ENCODE data around the gene PHF21A.

The PHF21A gene

GRCh38 chr11:45933846-45934579, 187.2 kb downstream of the PHF21A start:
- TF ChIP-seq, protein P1, sequence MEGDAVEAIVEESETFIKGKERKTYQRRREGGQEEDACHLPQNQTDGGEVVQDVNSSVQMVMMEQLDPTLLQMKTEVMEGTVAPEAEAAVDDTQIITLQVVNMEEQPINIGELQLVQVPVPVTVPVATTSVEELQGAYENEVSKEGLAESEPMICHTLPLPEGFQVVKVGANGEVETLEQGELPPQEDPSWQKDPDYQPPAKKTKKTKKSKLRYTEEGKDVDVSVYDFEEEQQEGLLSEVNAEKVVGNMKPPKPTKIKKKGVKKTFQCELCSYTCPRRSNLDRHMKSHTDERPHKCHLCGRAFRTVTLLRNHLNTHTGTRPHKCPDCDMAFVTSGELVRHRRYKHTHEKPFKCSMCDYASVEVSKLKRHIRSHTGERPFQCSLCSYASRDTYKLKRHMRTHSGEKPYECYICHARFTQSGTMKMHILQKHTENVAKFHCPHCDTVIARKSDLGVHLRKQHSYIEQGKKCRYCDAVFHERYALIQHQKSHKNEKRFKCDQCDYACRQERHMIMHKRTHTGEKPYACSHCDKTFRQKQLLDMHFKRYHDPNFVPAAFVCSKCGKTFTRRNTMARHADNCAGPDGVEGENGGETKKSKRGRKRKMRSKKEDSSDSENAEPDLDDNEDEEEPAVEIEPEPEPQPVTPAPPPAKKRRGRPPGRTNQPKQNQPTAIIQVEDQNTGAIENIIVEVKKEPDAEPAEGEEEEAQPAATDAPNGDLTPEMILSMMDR (IDR thresholded peaks at IDR 0.05; ENCODE audit: low read depth, low read length), result no peak
- H3K4me3 ChIP-seq (ENCODE audit: low read depth, low read length), result no peak overlapping the region

- TF ChIP-seq, protein P1 (IDR thresholded peaks at IDR 0.05; ENCODE audit: low read depth, low read length), result no peak
- no peak overlapping the region for H3K4me3 ChIP-seq (ENCODE audit: low read depth, low read length)
Measured at GRCh38 chr11:45933131-45933831, 188.0 kb downstream of the PHF21A start.

- TF ChIP-seq, protein P1 (IDR thresholded peaks at IDR 0.05; ENCODE audit: low read depth, low read length), result no peak
- no peak overlapping the region for H3K4me3 ChIP-seq (ENCODE audit: low read depth, low read length)
Measured at GRCh38 chr11:45932217-45932616, 189.0 kb downstream of the PHF21A start.

DNA sequence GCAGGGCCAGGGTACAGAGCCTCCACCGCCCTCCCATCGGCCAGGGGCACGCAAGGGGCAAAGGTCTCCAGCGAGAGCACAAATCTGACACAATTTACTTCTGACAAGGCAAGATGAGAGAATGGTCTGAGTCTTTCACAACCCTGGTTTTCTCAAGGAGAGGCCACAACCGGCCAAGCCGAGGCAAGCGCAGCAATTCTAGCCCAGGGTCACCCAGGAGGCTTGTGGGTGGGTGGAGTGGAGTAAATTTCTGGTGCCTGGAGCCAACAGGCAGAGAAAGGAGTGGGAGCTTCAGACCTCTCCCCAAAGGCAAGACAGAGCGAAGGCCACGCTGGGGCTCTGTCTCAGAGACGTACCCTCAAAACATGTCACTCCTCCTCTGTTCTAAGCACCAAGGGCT, 189.5 kb downstream of the PHF21A start:
- H3K4me3 ChIP-seq (ENCODE audit: low read depth, low read length), result no peak overlapping the region
- TF ChIP-seq, protein P1 (IDR thresholded peaks at IDR 0.05; ENCODE audit: low read depth, low read length), result no peak

GRCh38 chr11:45930951-45931570, 190.2 kb downstream of the PHF21A start:
- no peak overlapping the region for H3K4me3 ChIP-seq (ENCODE audit: low read depth, low read length)
- TF ChIP-seq, protein P1 (IDR thresholded peaks at IDR 0.05; ENCODE audit: low read depth, low read length), result no peak

GRCh38 chr11:45930031-45930794, 191.0 kb downstream of the PHF21A start:
- TF ChIP-seq, protein P1 (IDR thresholded peaks at IDR 0.05; ENCODE audit: low read depth, low read length), result no peak
- H3K4me3 ChIP-seq (ENCODE audit: low read depth, low read length), result no peak overlapping the region

Measured in WI38 (cell line).